ENCODE results near the gene EXPH5.
A peak's percentile ranks its signal among the peaks of the same experiment; 100 is the strongest.
"Not testable (repeated sequence)": the region's sequence is repeated elsewhere in the genome, so short reads cannot be mapped to it uniquely, and the experiment has no call there.

EXPH5 gene, protein sequence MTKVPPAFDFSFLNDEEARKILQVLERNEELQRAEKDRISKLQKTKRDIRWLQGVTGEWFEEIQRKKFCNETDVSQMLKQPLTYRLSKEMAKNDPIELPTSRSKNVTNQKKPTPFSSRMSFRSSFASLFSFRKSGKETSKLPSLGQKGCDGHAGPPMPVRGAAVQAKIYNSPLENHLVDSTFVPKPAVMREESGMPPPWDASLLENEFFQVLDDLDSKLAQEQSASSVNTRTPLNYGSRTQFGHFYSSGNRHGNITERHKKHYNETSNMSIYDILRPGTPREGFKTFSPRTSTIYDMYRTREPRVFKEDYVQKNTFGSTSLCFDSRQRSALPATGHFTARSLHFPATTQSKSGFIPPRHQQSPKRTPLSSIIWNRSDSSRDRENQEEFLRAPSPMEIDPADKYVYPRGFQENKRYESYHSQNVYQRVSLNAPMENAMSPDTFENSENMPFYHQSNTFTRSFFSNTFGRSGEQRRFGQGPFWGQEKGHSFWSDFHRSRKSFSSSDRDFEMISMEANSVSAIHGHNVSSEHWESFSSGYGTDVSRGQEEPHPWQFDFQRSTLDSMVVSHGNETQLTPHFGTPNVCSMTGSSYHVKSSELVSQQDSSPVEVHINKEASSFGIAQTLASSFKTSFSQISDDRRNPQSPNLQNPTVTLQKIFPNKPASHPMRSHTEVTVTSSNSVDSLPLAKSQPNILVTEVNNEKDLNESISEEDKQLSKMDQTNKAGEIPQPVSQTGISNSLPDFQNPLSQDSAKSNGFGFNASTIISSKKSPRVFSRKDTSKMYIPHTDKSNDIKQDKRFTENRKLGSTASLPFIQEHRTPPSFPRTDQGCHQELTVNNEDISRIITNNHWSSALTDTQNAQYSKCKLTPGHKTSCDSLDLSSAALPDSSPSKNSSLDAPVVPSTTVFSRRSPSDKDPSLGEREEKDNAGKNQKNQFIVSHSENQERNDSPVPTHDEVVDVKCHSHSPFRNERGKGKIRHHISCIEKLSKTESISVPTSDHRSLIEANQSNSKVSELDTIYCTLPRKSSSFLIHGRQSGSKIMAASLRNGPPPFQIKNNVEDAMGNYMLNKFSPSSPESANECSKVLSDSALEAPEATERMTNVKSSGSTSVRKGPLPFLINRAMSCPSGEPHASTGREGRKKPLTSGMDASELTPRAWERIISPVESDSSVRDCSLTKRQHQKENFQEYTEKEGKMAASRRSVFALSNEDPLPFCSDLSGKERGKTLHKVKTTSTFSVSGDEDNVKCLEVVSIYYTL (N-terminal part only)

DNA sequence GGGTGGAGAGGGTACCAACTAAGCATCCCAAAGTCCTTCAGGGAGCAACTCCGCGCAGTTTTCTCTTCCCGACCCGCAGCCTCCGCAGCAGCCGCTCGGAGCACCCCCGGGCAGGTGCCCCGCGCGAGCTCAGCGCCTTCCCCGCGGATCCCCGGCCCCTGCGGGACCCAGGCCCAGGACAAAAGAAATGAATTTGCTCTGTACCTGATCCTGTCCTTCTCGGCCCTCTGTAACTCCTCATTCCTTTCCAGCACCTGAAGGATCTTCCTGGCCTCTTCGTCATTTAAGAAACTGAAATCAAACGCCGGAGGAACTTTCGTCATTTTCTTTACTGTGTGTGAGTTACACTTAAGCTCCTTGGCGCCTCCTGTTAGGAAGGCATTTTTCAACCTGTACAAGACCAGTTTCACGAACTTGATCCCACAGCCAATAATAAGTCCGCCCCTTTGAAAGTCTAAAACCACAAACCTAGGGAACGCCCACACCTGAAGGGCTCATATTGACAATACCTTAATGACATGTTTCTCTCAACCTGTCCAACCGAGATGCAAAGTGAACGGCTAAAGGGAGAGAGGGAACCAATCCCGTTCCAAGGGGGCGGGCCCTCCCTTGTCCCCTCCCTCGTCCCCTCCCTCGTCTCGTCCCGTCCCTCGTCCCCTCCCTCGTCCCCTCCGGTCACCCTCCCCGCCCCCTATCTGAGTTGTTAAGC lies at the start of gene EXPH5:
Gene EXPH5 (minus strand): TSS at position 555 of the 709 bp plus-strand sequence. CDS start 232 bp downstream, at position 323.
- peak; percentile 82 for DNase-seq (ENCODE audit: low read depth)

DNA sequence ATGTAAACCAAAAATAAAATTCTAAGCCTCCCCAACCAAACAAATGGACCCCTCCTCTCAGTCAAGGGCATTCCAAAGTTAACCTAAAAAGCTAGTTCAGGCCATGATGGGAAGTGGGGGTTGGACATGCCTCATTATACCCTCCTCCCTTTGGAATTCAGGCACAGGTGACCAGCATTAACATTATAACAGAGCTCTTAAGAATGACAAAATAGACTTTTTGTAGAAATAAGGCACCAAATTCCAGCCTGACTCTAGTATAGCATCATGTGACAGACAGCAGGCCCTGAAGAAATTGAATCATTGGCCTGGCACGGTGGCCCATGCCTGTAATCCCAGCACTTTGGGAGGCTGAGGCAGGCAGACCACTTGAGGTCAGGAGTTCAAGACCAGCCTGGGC lies 48.2 kb upstream of the EXPH5 start:
- DNase-seq (ENCODE audit: low read depth): not testable (repeated sequence)

DNA sequence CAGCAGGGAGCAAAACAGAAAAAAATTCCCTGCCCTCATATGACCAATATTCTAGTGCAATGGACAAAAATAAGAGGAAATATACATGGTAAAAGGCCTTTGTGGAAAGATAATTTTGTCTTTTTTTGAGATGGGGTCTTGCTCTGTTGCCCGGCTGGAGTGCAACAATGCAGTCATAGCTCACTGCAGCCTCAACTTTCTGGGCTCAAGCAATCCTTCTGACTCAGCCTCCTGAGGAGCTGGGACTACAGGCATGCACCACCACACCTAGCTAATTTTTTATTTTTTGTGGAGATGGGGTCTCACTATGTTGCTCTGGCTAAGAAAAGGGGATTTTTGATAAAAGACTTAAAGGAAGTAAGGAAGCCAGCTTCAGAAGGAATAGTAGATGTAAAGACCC lies 45.6 kb upstream of the EXPH5 start:
- DNase-seq (ENCODE audit: low read depth): no peak

GRCh38 chr11:108636222-108636621 lies 42.7 kb upstream of the EXPH5 start:
- DNase-seq (ENCODE audit: low read depth): no peak

DNA sequence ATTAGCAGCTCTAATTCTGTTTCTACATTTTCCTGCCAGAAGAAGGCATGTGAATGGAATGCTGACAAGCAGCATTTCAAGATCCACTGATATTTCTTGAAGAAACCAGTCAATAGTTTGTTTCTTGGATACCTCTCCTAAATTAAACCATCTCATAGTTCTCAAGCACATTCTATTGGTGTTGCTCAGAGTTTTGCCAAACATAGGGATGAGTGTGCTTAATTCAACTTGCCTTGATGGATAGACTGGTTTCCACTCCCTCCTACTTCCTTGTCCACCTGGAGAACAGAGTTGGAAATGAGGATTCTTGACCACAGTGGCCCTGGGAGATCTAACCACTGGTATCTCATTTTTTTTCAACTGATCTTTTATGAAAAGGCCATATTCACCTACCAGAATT lies 41.5 kb upstream of the EXPH5 start:
- DNase-seq (ENCODE audit: low read depth): no peak

DNA sequence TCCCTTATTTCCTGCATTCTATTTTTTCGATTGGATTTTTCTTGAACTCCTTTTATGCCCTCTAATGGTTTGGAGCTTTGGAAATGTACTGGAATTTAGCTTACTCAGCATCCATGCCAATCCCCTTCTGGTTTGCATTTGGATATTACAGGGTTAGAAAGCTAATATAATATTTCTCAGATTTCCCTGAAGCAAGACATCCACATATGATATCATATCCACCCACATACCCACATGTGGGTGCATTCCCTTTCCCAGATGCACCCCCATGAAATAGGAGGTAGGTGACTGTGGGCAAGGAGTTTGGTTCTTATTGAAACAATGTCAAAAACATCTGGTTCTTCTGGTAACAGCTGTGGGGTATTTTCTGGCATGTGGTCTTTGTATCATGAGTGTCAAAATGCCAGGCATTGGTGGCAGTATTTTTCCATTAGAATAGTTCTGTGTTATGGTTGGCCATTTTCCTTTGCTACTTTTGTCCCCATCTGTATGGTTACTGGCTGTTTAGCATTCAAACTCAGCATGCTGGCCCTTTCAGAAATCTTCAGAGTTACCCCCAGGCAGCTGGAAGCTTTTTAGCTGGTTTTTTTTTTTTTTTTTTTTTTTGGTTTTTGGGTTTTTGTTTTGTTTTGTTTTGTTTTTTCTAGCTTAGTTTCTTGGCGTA lies 38.6 kb upstream of the EXPH5 start:
- DNase-seq (ENCODE audit: low read depth): no peak

- DNase-seq (ENCODE audit: low read depth): no peak
Measured at GRCh38 chr11:108629274-108629673, 35.7 kb upstream of the EXPH5 start.

GRCh38 chr11:108628812-108629211 lies 35.2 kb upstream of the EXPH5 start:
- no peak for DNase-seq (ENCODE audit: low read depth)

- no peak for DNase-seq (ENCODE audit: low read depth)
Measured at GRCh38 chr11:108628326-108628725, 34.8 kb upstream of the EXPH5 start.

DNA sequence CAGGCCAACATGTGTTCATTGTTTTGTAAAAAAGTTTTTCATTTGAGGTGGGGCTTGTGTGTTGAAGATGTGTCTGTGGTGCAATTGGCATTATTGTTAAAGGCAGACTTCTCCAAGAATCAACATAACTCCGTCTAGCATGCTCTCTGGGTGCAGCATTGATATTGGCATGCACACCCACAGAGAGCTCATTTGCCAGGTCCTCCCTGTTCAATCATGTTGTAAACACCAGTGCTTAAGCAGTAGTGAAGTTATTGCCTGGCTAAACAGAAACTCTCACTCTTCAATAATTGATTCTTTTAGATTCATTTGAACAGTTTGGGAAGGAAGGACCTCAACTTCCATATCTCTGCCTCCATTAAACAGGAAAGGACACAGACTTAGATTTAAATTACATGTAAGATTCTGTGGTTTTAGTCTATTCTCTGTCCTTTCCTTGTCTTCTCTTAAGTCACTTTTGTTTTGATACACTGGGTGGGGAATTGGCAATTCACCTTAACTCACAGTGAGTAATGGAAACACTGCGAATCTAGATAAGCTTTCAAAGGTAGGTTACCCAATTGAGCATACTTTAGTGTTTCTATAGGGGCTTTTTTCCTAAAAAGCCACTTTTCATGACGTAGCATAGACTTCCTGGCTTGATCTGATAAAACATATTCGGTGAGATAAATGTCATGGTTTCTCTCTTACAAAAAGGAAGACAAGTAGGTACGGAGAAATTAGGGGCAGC lies 30.8 kb upstream of the EXPH5 start:
- DNase-seq (ENCODE audit: low read depth): no peak

- DNase-seq (ENCODE audit: low read depth): no peak
Measured at GRCh38 chr11:108622341-108622740, 28.8 kb upstream of the EXPH5 start.

GRCh38 chr11:108620958-108621772 lies 27.6 kb upstream of the EXPH5 start:
- DNase-seq (ENCODE audit: low read depth): no peak

- no peak for DNase-seq (ENCODE audit: low read depth)
Measured at GRCh38 chr11:108618529-108618928, 25.0 kb upstream of the EXPH5 start.

- no peak for DNase-seq (ENCODE audit: low read depth)
Measured at GRCh38 chr11:108617055-108617454, 23.5 kb upstream of the EXPH5 start.

- DNase-seq (ENCODE audit: low read depth): no peak
Measured at GRCh38 chr11:108616549-108616948, 23.0 kb upstream of the EXPH5 start.

- no peak for DNase-seq (ENCODE audit: low read depth)
Measured at GRCh38 chr11:108614086-108614485, 20.5 kb upstream of the EXPH5 start.

- no peak for DNase-seq (ENCODE audit: low read depth)
Measured at GRCh38 chr11:108609682-108610081, 16.1 kb upstream of the EXPH5 start.

GRCh38 chr11:108608548-108608947 lies 15.0 kb upstream of the EXPH5 start:
- no peak for DNase-seq (ENCODE audit: low read depth)

GRCh38 chr11:108606495-108607160 lies 13.1 kb upstream of the EXPH5 start:
- no peak for DNase-seq (ENCODE audit: low read depth)

All from activated T-cell treated with anti-CD3 and anti-CD28 coated beads for 48 hours (primary cell).